Measurements from ENCODE around the gene PPOX. TPM values are rescaled to one million over a fixed set of nuclear protein-coding genes. Genes with fewer than 3 reads are reported as not detected.
A peak's percentile ranks its signal among the peaks of the same experiment; 100 is the strongest.

The PPOX gene
- total RNA-seq, 1 donor from 2014 or later = 40.7 TPM

DNA sequence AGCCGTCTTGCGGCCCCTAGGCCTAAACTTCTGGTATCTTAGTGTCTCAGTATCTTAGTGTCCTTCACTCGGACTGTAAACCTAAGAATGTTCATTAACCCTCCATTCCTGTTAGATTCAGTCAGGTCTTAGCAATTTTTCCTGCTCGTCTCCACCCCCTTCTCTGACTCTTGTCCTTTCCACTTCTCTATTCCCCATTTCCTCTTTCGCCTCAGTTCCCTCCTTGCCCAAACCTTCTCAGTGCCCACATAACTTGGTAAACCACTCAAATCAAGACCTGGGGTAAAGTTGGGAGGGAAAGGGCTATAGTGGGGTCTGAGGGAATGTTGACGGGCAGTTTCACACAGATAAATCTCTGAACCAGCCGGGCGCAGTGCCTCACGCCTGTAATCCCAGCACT, 48.1 kb downstream of the PPOX start:
- Mint-ChIP-seq H3K4me3 (no peak overlapping the region), H3K27me3 (peaks cover 2% of the 10 kb centered on the region), H3K27ac (no peak overlapping the region), H3K4me1 (peaks cover 25% of the 10 kb centered on the region), H3K9me3 (no peaks in the 10 kb centered on the region), H3K36me3 (ENCODE audit: low read depth) (peaks cover 57% of the 10 kb centered on the region)
- intact Hi-C loops (cut with micrococcal nuclease) = no loop called here
- no peak for ATAC-seq (ENCODE audit: low read depth)
- TF ChIP-seq, protein P1, sequence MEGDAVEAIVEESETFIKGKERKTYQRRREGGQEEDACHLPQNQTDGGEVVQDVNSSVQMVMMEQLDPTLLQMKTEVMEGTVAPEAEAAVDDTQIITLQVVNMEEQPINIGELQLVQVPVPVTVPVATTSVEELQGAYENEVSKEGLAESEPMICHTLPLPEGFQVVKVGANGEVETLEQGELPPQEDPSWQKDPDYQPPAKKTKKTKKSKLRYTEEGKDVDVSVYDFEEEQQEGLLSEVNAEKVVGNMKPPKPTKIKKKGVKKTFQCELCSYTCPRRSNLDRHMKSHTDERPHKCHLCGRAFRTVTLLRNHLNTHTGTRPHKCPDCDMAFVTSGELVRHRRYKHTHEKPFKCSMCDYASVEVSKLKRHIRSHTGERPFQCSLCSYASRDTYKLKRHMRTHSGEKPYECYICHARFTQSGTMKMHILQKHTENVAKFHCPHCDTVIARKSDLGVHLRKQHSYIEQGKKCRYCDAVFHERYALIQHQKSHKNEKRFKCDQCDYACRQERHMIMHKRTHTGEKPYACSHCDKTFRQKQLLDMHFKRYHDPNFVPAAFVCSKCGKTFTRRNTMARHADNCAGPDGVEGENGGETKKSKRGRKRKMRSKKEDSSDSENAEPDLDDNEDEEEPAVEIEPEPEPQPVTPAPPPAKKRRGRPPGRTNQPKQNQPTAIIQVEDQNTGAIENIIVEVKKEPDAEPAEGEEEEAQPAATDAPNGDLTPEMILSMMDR (IDR thresholded peaks at IDR 0.05) = no peak
- DNase-seq = no peak
- POLR2A ChIA-PET = no interaction called here
- CTCF ChIA-PET = no interaction called here

DNA sequence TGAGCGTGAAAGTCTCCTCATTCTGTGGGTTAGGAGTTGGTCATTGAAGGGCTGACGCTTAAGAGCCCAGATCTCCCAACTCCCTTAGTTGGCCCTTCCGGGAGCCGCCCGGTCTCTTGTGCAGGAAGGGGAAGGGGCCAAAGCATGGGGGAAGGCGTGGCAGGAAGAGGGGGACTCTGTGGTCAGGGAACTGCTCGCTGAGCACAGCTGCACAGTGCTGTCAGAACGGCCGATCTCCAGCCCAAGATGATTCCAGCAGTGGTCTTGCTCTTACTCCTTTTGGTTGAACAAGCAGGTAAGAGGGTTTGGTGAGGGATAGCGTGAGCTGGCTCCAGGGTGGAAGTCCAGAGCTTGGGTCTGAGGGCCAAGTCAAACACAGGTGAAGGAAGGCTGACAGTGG, 48.9 kb downstream of the PPOX start, which contains the start of gene FCER1G:
FCER1G (plus strand) TSS at position 220 of the 400 bp plus-strand sequence; CDS start at position 247, 27 bp downstream.
- TF ChIP-seq, protein P1 (IDR thresholded peaks at IDR 0.05) = no peak
- Mint-ChIP-seq H3K9me3 (no peaks in the 10 kb centered on the region), H3K4me3 (no peak within 1 kb of the TSS), H3K4me1 (peaks cover 23% of the 10 kb centered on the region), H3K27ac (no peak within 1 kb of the TSS), H3K36me3 (ENCODE audit: low read depth) (peaks cover 50% of the 10 kb centered on the region), H3K27me3 (peaks cover 8% of the 10 kb centered on the region)
- POLR2A ChIA-PET = no interaction called here
- ATAC-seq (ENCODE audit: low read depth) = no peak
- intact Hi-C loops (cut with micrococcal nuclease) = no loop called here
- no peak for DNase-seq
- CTCF ChIA-PET = interaction anchor here (0.9 to 1.0 kb wide), 2 partner anchors 11 to 23 kb away, joined by 3 read pairs; partner anchors contain the start of gene TOMM40L

DNA sequence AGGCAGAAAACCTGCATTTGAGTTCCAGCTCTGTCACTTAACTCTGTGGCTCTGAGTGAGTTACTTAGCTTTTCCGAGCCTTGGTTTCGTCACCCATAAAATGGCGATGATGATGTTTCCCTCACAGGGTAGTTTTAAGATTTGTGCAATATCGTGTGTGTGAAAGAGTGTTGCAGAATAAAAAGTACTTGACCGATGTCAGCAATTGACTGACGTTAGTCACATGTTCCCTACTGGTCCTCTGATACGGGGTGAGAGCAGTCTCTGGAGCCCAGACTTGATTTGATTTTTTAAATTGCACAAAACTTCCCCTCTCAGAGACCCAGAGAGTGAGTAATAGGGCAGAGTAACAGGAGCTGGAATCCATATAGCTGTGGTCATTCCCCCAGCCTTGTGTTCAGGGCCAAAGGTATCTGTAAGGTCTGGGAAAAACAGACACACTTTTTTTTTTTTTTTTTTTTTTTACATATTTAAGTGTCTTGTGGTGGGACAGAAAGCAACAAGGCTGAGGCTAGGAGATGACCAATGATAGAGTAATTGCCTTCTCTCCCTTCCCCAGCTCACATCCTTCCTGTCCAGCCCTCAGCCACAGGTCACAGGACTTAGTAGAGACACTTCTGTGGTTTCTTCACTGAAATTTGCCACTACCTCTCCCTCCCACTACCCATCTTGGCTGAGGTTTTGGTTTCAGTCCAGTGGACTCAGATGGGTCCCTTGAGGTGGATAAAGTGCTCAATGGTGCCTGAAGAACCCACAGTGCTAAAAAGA, 50.9 kb downstream of the PPOX start:
- Mint-ChIP-seq H3K4me1 (peaks cover 22% of the 10 kb centered on the region), H3K4me3 (no peak overlapping the region), H3K27me3 (peaks cover 20% of the 10 kb centered on the region), H3K27ac (no peak overlapping the region), H3K9me3 (no peaks in the 10 kb centered on the region), H3K36me3 (ENCODE audit: low read depth) (peaks cover 29% of the 10 kb centered on the region)
- TF ChIP-seq, protein P1 (IDR thresholded peaks at IDR 0.05) = no peak
- ChIA-PET POLR2A (interaction anchor here (0.7 to 1.6 kb wide), 3 partner anchors 8 to 24 kb away, joined by 4 to 9 read pairs (median 4); partner anchors contain the start of gene NDUFS2), CTCF (interaction anchor here (1.0 to 1.4 kb wide), 2 partner anchors 15 to 51 kb away, joined by 3 to 4 read pairs; partner anchors contain the start of genes NDUFS2 and PPOX)
- ATAC-seq (ENCODE audit: low read depth) (peak; percentile 87), DNase-seq (no peak)
- intact Hi-C loops (cut with micrococcal nuclease) = no loop called here

DNA sequence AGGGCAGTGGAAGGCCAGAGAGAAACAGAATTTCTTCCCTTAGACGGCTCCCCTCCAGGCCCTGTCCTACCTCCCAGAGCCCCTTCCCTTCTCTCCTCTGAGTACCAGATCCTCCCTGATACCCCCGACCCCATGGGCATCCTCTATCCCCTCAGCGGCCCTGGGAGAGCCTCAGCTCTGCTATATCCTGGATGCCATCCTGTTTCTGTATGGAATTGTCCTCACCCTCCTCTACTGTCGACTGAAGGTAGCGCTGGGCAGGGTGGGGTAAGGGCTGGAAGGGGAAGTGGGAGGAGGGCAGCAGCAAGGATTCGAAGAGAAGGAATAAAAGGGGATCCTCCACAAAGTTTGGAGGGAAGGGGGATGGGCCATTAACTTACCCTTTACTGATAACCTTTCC, 51.6 kb downstream of the PPOX start:
- no peak overlapping the region for H3K27ac Mint-ChIP-seq
- peaks cover 22% of the 10 kb centered on the region for H3K4me1 Mint-ChIP-seq
- ATAC-seq (ENCODE audit: low read depth) (no peak), DNase-seq (no peak)
- ChIA-PET POLR2A (interaction anchor here (1.2 kb wide), 1 partner anchor 9 kb away, joined by 4 read pairs; no protein-coding TSS in a partner anchor), CTCF (no interaction called here)
- H3K9me3 Mint-ChIP-seq = no peaks in the 10 kb centered on the region
- TF ChIP-seq, protein P1 (IDR thresholded peaks at IDR 0.05) = no peak
- intact Hi-C loops (cut with micrococcal nuclease) = no loop called here
- peaks cover 26% of the 10 kb centered on the region for H3K27me3 Mint-ChIP-seq
- no peak overlapping the region for H3K4me3 Mint-ChIP-seq
- H3K36me3 Mint-ChIP-seq (ENCODE audit: low read depth) = peaks cover 23% of the 10 kb centered on the region

DNA sequence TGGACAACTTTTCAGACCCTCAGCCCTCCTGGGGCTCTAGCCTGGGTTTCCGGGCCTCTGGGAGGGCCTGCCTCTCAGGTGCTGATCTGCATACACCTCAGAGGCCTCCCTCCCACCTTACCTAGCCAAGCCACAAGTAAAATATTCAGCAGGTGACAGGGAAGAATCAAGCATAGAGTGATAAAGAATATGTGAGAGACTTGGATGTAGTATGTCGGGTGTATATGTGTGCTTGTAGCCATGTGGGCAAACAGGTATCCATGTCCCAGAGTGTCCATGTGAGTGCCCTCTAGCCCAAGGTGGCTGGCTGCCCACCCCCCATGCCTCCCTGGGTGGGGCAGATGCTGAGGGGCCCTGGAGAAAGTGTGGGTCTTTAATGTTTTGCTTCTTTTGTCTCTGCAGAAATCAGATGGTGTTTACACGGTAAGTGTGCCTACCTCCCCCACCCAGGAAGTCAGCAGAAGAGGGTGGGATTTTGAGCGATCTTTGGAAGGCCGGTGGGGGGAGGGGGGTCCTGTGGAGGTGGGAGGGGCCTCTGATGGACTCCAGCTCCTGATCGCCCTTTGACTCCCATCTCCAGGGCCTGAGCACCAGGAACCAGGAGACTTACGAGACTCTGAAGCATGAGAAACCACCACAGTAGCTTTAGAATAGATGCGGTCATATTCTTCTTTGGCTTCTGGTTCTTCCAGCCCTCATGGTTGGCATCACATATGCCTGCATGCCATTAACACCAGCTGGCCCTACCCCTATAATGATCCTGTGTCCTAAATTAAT, 52.3 kb downstream of the PPOX start:
- Mint-ChIP-seq H3K27me3 (peaks cover 31% of the 10 kb centered on the region), H3K4me3 (no peak overlapping the region), H3K9me3 (no peaks in the 10 kb centered on the region), H3K4me1 (peaks cover 22% of the 10 kb centered on the region), H3K36me3 (ENCODE audit: low read depth) (peaks cover 16% of the 10 kb centered on the region), H3K27ac (no peak overlapping the region)
- intact Hi-C loops (cut with micrococcal nuclease) = no loop called here
- ChIA-PET POLR2A (interaction anchor here (0.5 to 1.8 kb wide), 3 partner anchors 9 to 526 kb away, joined by 4 to 5 read pairs (median 4); no protein-coding TSS in a partner anchor), CTCF (no interaction called here)
- ATAC-seq (ENCODE audit: low read depth) (no peak), DNase-seq (no peak)
- TF ChIP-seq, protein P1 (IDR thresholded peaks at IDR 0.05) = no peak

All from activated B cell treated with CpG ODN at 0.5 μM for 24 hours (primary cell).